OCI-LY7 (cell line): ENCODE data around the gene SRGAP2. TPM values are rescaled to one million over a fixed set of nuclear protein-coding genes. Genes with fewer than 3 reads are reported as not detected.
"Not testable (repeated sequence)": the region's sequence is repeated elsewhere in the genome, so short reads cannot be mapped to it uniquely, and the experiment has no call there.

Experiments
- BruUV-seq: library from RNA; stranded (reverse); fragments of 400-500 nt; replicated peaks from 2 replicates; lab custom pipeline; 2021; lab: Mats Ljungman, UMichigan
- CTCF ChIA-PET: fragments of 300-600 bp; sonication (Branson Sonifier 250); formaldehyde crosslinking; loops from one replicate; lab custom pipeline; 2022; ENCODE audit warnings: antibody characterized with exemption; ENCODE audit not compliant: unreplicated experiment; lab: Charles Lee
- POLR2A ChIA-PET: fragments of 300-600 bp; sonication (Branson Sonifier 250); formaldehyde crosslinking; loops from one replicate; lab custom pipeline; 2022; ENCODE audit warnings: antibody characterized with exemption; lab: Charles Lee
- DNase-seq: peaks from one replicate; pipeline ENCODE4 v3.0.0-alpha.2; 2015; ENCODE audit warnings: low spot score
- H2AFZ ChIP-seq: fragments of 200-600 bp; sonication (generic), shearing (Covaris generic); 2 replicates; pipeline ENCODE4 v1.6.1; 2014; ENCODE audit warnings: mild to moderate bottlenecking, antibody characterized with exemption, low read length, moderate library complexity
- H3K27ac ChIP-seq: fragments of 200-600 bp; sonication (generic); 2 replicates; pipeline ENCODE4 v1.5.1; 2014; ENCODE audit warnings: mixed run types, low read depth, mild to moderate bottlenecking, moderate library complexity, low read length, inconsistent platforms; ENCODE audit not compliant: poor library complexity, severe bottlenecking
- H3K36me3 ChIP-seq: fragments of 200-600 bp; sonication (generic); 2 replicates; pipeline ENCODE4 v1.6.1; 2014; ENCODE audit warnings: mild to moderate bottlenecking, antibody characterized with exemption, low read length, moderate library complexity, mixed read lengths; ENCODE audit not compliant: insufficient read depth
- H3K4me1 ChIP-seq: fragments of 200-600 bp; sonication (generic); 2 replicates; pipeline ENCODE4 v1.5.1; 2014; ENCODE audit warnings: mild to moderate bottlenecking, low read length; ENCODE audit not compliant: insufficient read depth, poor library complexity, severe bottlenecking
- H3K4me2 ChIP-seq: fragments of 200-600 bp; sonication (generic); 2 replicates; pipeline ENCODE4 v1.6.1; 2014; ENCODE audit warnings: mild to moderate bottlenecking, low read length
- H3K4me3 ChIP-seq: fragments of 200-600 bp; sonication (generic); 2 replicates; pipeline ENCODE4 v1.5.1; 2014; ENCODE audit warnings: mild to moderate bottlenecking, low read depth, low read length; ENCODE audit not compliant: poor library complexity, severe bottlenecking
- H3K79me2 ChIP-seq: fragments of 200-600 bp; sonication (generic); 2 replicates; pipeline ENCODE4 v1.6.1; 2016; ENCODE audit warnings: low read depth, mild to moderate bottlenecking, low read length, moderate library complexity, mixed read lengths; ENCODE audit not compliant: insufficient read depth
- H3K9me2 ChIP-seq: fragments of 200-600 bp; sonication (generic); 2 replicates; pipeline ENCODE4 v1.6.1; 2016; ENCODE audit warnings: mild to moderate bottlenecking, low read length, mixed read lengths; ENCODE audit not compliant: insufficient read depth
- H3K9me3 ChIP-seq: fragments of 200-600 bp; sonication (generic); 2 replicates; pipeline ENCODE4 v1.6.1; 2014; ENCODE audit warnings: mild to moderate bottlenecking, mixed run types, low read length, mixed read lengths
- H4K20me1 ChIP-seq: fragments of 200-600 bp; sonication (generic); 2 replicates; pipeline ENCODE4 v1.6.1; 2014; ENCODE audit warnings: mild to moderate bottlenecking, antibody characterized with exemption, low read length, moderate library complexity, mixed read lengths; ENCODE audit not compliant: insufficient read depth
- intact Hi-C: fragments of 100-400 bp; cut with micrococcal nuclease; formaldehyde crosslinking; loops from one replicate; pipeline ENCODE4 v1.10.0; 2022; ENCODE audit not compliant: unreplicated experiment
- total RNA-seq, 2 experiments: library from RNA; depleted of rRNA in 1 of 2; stranded (reverse); fragments of >200 nt in 1 of 2; shearing (Covaris generic) in 1 of 2; gene quantifications; 2 replicates each; pipeline ENCODE4 v1.2.3, GENCODE V29; 2014 to 2022

SRGAP2 gene
- total RNA-seq, 2 experiments from 2014 or later, result 58.3 to 82.5 TPM

DNA sequence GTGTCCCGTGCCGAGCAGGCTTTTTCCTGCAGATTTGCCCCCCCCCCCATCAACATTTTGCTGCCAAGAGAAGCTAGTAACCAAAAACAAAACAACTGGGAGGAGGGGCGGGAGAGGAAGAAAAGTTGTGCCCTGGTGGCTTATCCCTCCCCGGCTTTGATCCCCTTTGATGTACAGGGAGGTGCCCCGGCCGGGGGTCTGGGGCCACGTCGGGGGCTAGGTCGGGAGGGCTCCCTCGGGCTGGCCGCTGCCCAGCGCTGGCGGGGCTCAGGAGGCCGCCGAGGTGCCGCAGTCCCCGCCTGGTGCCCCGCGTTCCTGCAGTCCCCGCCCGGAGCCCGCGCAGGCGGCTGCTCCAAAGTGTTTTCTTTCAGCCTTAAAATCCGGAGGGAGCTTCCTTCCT is 1.5 kb downstream of the SRGAP2 start:
- H3K4me2 ChIP-seq, result peak overlapping the region; percentile 57
- DNase-seq, H3K79me2 ChIP-seq, H3K9me3 ChIP-seq, H4K20me1 ChIP-seq, POLR2A ChIA-PET, H3K36me3 ChIP-seq, intact Hi-C loops, CTCF ChIA-PET, H3K9me2 ChIP-seq, H3K27ac ChIP-seq, BruUV-seq, H3K4me1 ChIP-seq, H2AFZ ChIP-seq: not testable (repeated sequence)
- peak overlapping the region; percentile 66 for H3K4me3 ChIP-seq

DNA sequence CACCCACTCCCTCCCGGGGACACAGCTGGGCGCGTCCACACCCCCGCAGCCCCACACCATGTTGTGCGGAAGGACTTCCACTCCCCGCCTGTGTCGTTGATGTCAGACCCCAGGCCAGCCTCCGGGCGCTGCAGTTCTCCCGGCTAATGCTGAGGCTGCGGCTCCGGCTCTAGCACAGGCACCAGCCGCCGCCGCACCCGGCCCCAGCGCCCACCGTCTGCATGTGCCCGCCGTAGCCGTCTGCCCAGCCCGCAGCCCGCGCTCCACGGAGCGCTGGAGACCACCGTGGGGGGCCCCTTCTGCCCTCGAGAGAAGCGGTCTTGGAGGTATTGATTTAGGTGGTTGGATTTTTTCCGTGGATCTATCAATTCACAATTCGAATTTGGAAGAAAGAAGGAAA is 2.2 kb downstream of the SRGAP2 start:
- H3K27ac ChIP-seq, BruUV-seq, POLR2A ChIA-PET, H3K9me2 ChIP-seq, intact Hi-C loops, DNase-seq, H3K9me3 ChIP-seq, CTCF ChIA-PET, H3K4me1 ChIP-seq, H3K36me3 ChIP-seq, H3K79me2 ChIP-seq, H4K20me1 ChIP-seq, H2AFZ ChIP-seq: not testable (repeated sequence)
- Histone ChIP-seq H3K4me3 (peak overlapping the region; percentile 34), H3K4me2 (0 out of 2 replicates have a peak overlapping the region, but pooled peaks have one; percentile 29)

DNA sequence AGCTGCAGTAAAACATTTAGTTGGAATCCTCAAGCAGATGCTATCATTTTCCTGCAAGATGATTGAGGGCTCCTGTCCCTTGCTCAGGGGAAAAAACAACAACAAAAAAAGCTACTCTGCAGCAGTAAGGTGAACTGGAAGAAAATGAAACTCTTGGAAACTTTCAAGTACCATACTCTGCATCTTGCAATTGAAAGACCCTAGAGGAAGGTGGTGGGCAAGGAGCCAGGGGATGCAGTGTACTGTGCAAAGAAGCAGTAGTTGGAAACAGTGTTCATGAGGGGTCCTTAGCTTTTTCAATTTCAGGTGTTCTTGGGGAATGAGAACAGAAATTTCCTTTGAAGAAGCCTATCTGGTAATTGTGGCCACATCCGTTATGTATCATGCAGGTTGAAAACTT is 7.5 kb downstream of the SRGAP2 start:
- H3K27ac ChIP-seq, H3K36me3 ChIP-seq, H3K4me1 ChIP-seq, H3K9me2 ChIP-seq, H4K20me1 ChIP-seq, H3K79me2 ChIP-seq, intact Hi-C loops, BruUV-seq, H3K4me3 ChIP-seq, H3K9me3 ChIP-seq, DNase-seq, POLR2A ChIA-PET, H2AFZ ChIP-seq, CTCF ChIA-PET, H3K4me2 ChIP-seq: not testable (repeated sequence)

DNA sequence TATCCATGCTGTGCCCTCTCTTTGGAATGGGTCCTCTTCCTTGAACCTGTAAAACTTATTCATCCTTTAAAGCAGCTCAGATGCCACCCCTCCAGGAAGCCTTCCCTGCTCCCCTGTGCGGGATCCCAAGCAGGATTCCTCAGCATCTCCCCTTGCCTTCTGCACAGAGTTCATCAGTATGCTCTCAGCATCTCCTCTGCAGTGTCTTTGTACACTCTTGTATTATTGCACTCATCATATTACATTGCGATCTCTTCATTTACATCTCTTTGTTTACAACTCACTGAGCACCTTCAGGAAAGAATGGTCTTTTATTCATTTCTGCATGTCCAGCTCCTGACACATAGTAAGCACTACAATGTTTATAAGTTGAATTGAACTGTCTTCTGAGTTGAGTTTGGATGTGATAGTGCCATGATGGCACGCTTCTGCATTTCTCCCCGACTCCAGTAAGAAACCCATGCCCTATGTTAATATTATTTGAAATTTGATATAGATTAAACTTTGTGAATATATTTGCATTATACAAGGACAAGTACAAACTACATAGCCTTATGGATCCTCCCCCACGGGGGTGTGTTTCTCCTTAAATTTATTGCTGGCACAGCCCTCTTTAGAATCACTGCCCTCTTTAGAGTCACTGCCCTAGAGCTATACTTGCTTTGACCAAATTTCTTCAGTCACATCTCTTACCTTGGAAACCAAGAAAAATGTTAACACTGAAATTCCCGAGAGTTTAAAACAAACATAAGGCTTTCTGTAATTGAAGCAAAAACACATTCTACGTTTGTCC is 12.5 kb downstream of the SRGAP2 start:
- H3K4me2 ChIP-seq, H3K9me2 ChIP-seq, intact Hi-C loops, H3K27ac ChIP-seq, H4K20me1 ChIP-seq, H2AFZ ChIP-seq, H3K79me2 ChIP-seq, POLR2A ChIA-PET, BruUV-seq, H3K4me3 ChIP-seq, H3K36me3 ChIP-seq, DNase-seq, CTCF ChIA-PET, H3K4me1 ChIP-seq, H3K9me3 ChIP-seq: not testable (repeated sequence)

DNA sequence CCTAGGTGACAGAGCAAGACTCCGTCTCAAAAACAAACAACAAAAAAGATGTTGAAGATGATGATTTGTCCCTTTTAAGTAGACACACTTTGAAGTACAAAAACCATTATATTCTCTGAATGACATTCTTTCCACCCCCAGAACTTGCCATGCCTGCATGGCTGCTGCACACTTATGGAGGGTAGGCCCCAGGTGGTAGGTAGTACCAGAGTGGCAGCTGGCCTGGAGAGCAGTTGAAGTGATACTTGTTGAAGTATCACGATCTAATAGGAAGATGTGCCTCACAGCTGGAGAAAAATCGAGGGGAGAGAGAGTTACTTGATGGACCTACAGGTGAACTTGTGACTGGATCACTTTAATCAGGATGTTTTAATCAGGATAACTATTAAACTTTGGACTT is 14.9 kb downstream of the SRGAP2 start:
- CTCF ChIA-PET, POLR2A ChIA-PET, H4K20me1 ChIP-seq, BruUV-seq, H3K27ac ChIP-seq, intact Hi-C loops, H3K79me2 ChIP-seq, H2AFZ ChIP-seq, H3K9me3 ChIP-seq, H3K4me3 ChIP-seq, DNase-seq, H3K36me3 ChIP-seq, H3K4me2 ChIP-seq, H3K9me2 ChIP-seq, H3K4me1 ChIP-seq: not testable (repeated sequence)

DNA sequence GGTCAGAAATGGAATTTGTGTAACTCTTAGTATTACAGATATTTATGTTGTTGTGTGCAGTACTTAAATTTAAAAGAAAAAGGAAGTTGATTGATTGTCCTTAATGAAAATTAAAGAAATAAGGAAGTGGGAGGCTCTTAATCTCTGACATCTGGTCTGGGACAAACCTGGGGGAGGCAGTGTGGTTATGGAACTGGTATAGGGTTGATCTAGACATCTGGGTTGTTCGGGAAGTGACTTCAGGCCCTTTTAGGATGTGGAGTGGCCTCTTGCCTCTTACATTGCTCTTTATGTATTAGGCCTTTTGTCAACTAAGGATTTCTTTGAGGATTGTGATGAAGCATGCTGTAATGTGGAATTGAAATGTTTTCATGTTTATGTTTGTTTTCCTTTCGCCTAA is 15.4 kb downstream of the SRGAP2 start:
- H3K9me2 ChIP-seq, H3K79me2 ChIP-seq, H3K9me3 ChIP-seq, H3K4me2 ChIP-seq, CTCF ChIA-PET, POLR2A ChIA-PET, DNase-seq, H3K36me3 ChIP-seq, intact Hi-C loops, H3K4me3 ChIP-seq, H3K27ac ChIP-seq, BruUV-seq, H3K4me1 ChIP-seq, H2AFZ ChIP-seq, H4K20me1 ChIP-seq: not testable (repeated sequence)
